Dendritic cell treated with granulocyte-macrophage colony-stimulating factor and Interleukin-4, amounts not matched to agents 40 ng/mL and 50 ng/mL, for 4 days (primary cell): Measurements from ENCODE around the gene DNAH8.
"Not testable (repeated sequence)": the region's sequence is repeated elsewhere in the genome, so short reads cannot be mapped to it uniquely, and the experiment has no call there.

Source experiments
- H3K27ac Mint-ChIP-seq: one replicate; pipeline ENCODE4 v1.8.0; 2022; ENCODE audit warnings: mild to moderate bottlenecking, mixed read lengths
- H3K27me3 Mint-ChIP-seq: one replicate; pipeline ENCODE4 v1.8.0; 2022; ENCODE audit warnings: mild to moderate bottlenecking, mixed read lengths
- H3K36me3 Mint-ChIP-seq: one replicate; pipeline ENCODE4 v1.8.0; 2022; ENCODE audit warnings: low read depth, mixed read lengths
- H3K4me1 Mint-ChIP-seq: one replicate; pipeline ENCODE4 v1.8.0; 2022; ENCODE audit warnings: low read depth, mixed read lengths
- H3K4me3 Mint-ChIP-seq: one replicate; pipeline ENCODE4 v1.8.0; 2022; ENCODE audit warnings: mild to moderate bottlenecking, moderate library complexity, mixed read lengths
- H3K9me3 Mint-ChIP-seq: one replicate; pipeline ENCODE4 v1.8.0; 2022; ENCODE audit warnings: mixed read lengths
- intact Hi-C: fragments of 100-400 bp; cut with micrococcal nuclease; formaldehyde crosslinking; loops from one replicate; pipeline ENCODE4 v1.15.0; 2022

The DNAH8 gene

GRCh38 chr6:38783443-38784228 lies 68.5 kb downstream of the DNAH8 start:
- Mint-ChIP-seq H3K4me3 (no peak overlapping the region), H3K27ac (no peak overlapping the region), H3K36me3 (no peaks in the 10 kb centered on the region), H3K4me1 (no peaks in the 10 kb centered on the region), H3K9me3 (no peaks in the 10 kb centered on the region), H3K27me3 (peaks cover 2% of the 10 kb centered on the region)
- intact Hi-C loops = no loop called here

- intact Hi-C loops = no loop called here
- Mint-ChIP-seq H3K27me3 (no peaks in the 10 kb centered on the region), H3K9me3 (no peaks in the 10 kb centered on the region), H3K4me1 (no peaks in the 10 kb centered on the region), H3K4me3 (no peak overlapping the region), H3K36me3 (no peaks in the 10 kb centered on the region), H3K27ac (no peak overlapping the region)
Measured at GRCh38 chr6:38784506-38785235, 69.6 kb downstream of the DNAH8 start.

DNA sequence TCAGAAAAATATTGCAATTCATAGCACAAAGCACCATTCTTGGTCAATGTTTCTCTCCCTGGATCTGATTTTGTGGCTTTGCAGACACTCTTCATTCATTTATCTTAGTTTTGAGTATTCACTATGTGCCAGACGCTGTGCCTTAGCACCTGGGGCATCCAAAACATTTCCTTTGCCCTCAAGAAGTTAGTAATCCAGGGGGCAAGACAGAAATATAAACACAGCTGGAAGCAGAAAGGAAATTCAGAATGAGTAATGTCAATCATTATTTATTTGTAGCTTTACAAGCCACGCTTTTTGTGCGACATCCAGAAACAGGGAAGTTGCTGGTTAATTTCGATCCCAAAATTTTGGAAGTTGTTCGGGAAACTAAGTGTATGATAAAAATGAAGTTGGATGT lies 71.4 kb downstream of the DNAH8 start:
- H3K4me1 Mint-ChIP-seq = no peaks in the 10 kb centered on the region
- H3K9me3 Mint-ChIP-seq = no peaks in the 10 kb centered on the region
- intact Hi-C loops = no loop called here
- H3K27ac Mint-ChIP-seq = no peak overlapping the region
- H3K4me3 Mint-ChIP-seq = no peak overlapping the region
- no peaks in the 10 kb centered on the region for H3K36me3 Mint-ChIP-seq
- H3K27me3 Mint-ChIP-seq = no peaks in the 10 kb centered on the region

DNA sequence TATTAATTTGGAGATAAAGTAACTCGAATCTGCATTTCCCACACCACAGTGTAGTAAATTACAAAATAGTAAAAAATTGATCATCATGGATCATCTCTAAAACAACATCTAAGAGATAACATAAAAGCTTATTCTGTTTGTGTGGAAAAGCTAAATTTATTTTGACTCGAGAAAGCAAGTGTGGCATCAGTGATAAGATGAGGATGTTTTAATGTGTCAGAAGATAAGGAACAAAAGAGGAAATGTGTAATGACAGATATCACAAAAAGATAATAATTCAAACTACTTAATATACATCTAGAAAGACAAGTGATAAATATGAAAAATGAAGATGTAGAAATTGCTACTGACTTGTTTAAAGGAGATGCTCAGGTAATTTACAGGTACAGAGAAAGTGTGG lies 74.1 kb downstream of the DNAH8 start:
- Mint-ChIP-seq H3K27me3 (no peaks in the 10 kb centered on the region), H3K36me3 (no peaks in the 10 kb centered on the region), H3K4me1 (no peaks in the 10 kb centered on the region), H3K27ac (no peak overlapping the region), H3K9me3 (no peaks in the 10 kb centered on the region), H3K4me3 (no peak overlapping the region)
- intact Hi-C loops = no loop called here

GRCh38 chr6:38792356-38792755 lies 77.2 kb downstream of the DNAH8 start:
- H3K36me3 Mint-ChIP-seq = no peaks in the 10 kb centered on the region
- peaks cover 2% of the 10 kb centered on the region for H3K27me3 Mint-ChIP-seq
- H3K4me1 Mint-ChIP-seq = no peaks in the 10 kb centered on the region
- H3K27ac Mint-ChIP-seq = no peak overlapping the region
- no peak overlapping the region for H3K4me3 Mint-ChIP-seq
- no peaks in the 10 kb centered on the region for H3K9me3 Mint-ChIP-seq
- intact Hi-C loops = no loop called here

- Mint-ChIP-seq H3K4me3 (no peak overlapping the region), H3K27me3 (peaks cover 16% of the 10 kb centered on the region), H3K27ac (no peak overlapping the region), H3K4me1 (no peaks in the 10 kb centered on the region), H3K36me3 (no peaks in the 10 kb centered on the region), H3K9me3 (no peaks in the 10 kb centered on the region)
- intact Hi-C loops = no loop called here
Measured at GRCh38 chr6:38794682-38795081, 79.6 kb downstream of the DNAH8 start.

DNA sequence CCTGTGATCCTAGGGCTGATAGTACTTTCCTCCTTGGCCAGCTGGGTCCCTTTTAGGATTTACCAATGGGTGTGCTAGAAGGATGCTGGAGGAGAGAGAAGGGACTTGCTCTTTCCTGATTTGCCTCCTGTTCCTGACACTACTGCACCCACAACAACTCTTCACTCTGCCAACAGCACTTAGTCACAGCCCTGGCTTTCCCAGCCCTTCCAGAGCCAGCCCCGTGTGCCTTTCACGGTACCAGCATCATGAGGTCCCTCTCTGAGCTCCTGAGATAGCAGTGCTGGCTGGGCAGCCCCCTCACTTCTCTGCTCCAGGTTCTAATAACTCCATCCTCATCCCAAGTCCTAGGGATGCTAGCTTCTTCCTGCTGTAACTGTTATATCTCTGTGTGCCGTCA lies 80.9 kb downstream of the DNAH8 start:
- Mint-ChIP-seq H3K4me1 (no peaks in the 10 kb centered on the region), H3K9me3 (no peaks in the 10 kb centered on the region), H3K36me3 (no peaks in the 10 kb centered on the region), H3K27me3 (peaks cover 21% of the 10 kb centered on the region), H3K4me3 (no peak overlapping the region), H3K27ac (no peak overlapping the region)
- intact Hi-C loops = no loop called here

GRCh38 chr6:38796437-38796836 lies 81.3 kb downstream of the DNAH8 start:
- intact Hi-C loops, H3K36me3 Mint-ChIP-seq, H3K4me1 Mint-ChIP-seq, H3K9me3 Mint-ChIP-seq, H3K4me3 Mint-ChIP-seq, H3K27ac Mint-ChIP-seq: not testable (repeated sequence)
- H3K27me3 Mint-ChIP-seq = peaks cover 23% of the 10 kb centered on the region

DNA sequence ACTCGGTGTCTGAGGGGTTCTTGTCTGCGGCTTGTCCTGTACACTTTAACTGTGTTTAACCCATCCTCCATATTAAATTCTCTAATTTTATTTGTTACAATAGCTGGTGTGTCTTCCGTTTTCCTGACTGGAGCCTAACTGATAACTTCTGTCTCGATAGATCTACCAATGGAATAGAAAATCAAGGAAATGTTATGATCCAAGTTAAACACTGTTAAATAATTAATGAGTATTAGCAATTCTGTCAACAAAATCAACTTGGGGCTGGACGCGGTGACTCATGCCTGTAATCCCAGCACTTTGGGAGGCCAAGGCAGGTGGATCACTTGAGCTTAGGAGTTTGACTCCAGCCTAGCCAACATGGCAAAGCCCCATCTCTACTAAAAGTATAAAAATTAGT lies 81.7 kb downstream of the DNAH8 start:
- Mint-ChIP-seq H3K4me3 (no peak overlapping the region), H3K4me1 (no peaks in the 10 kb centered on the region), H3K27ac (no peak overlapping the region), H3K9me3 (no peaks in the 10 kb centered on the region), H3K36me3 (no peaks in the 10 kb centered on the region), H3K27me3 (peaks cover 25% of the 10 kb centered on the region)
- intact Hi-C loops = no loop called here

DNA sequence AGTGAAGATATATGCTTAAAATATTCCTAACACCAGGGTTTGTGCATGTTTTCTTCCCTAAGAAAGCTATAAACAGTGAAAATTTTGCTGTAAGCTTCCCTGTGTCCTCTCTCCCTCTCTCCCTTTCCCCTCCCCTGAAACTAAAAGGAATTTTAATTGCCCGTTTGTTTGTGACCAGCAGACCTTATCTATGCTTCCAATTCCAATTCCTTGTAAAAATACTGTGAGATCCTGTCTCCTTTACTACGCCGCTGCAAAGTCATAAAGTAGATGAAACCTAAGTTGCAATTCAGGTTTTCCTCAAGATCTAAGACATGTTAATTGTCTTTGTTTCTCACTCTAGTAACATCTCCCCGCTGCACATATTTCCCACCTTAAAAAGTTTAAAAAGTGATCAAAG lies 82.3 kb downstream of the DNAH8 start:
- Mint-ChIP-seq H3K27ac (no peak overlapping the region), H3K9me3 (no peaks in the 10 kb centered on the region), H3K27me3 (peaks cover 25% of the 10 kb centered on the region), H3K4me1 (no peaks in the 10 kb centered on the region), H3K4me3 (no peak overlapping the region), H3K36me3 (no peaks in the 10 kb centered on the region)
- intact Hi-C loops = no loop called here

DNA sequence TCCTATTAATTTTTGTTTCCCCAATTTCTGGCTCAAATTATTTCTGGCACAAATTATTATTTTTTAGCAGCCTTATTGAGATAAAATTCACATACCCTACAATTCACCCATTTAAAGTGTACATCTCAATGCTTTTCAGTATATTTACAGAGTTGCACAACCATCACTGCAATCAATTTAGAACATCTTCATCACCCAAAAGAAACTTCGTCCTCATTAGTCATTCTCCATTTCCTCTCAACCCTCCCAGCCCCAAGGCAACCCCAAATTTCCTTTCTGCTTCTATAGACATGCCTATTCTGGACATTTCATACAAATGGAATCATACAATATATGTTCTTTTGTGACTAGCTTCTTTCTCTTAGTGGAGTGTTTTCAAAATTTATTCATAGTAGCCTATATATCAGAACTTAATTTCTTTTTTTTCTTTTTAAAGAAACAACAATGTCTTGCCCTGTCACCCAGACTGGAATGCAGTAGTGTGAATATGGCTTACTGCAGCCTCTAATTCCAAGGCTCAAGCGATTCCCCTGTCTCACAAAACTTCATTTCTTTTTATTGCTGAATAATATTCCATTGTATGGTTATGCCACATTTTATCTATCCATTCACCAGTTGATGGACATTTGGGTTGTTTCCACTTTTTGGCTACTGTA lies 84.5 kb downstream of the DNAH8 start:
- Mint-ChIP-seq H3K4me3 (no peak overlapping the region), H3K27ac (no peak overlapping the region), H3K27me3 (peaks cover 31% of the 10 kb centered on the region), H3K4me1 (no peaks in the 10 kb centered on the region), H3K9me3 (no peaks in the 10 kb centered on the region), H3K36me3 (no peaks in the 10 kb centered on the region)
- intact Hi-C loops = no loop called here

DNA sequence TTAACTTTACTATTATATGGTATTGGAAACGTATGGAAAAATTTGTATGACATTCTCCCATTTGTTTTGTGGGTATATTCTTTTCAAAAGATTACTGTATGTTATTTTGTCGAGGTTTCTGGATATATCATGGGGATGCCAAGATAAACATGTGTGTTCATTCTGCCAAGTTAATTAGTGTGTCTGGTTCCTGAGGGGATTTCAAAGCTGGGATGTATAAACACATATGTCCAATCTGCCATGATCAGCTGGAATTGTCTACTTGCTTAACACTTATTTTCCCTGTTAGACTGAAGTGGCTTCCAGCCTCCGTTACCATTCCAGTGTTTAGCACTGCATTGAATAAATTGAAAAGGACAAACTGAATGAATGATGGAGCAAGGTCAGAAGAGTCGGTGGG lies 86.2 kb downstream of the DNAH8 start:
- H3K27me3 Mint-ChIP-seq = peaks cover 35% of the 10 kb centered on the region

GRCh38 chr6:38802497-38802896 lies 87.4 kb downstream of the DNAH8 start:
- H3K36me3 Mint-ChIP-seq = no peaks in the 10 kb centered on the region
- H3K27me3 Mint-ChIP-seq = peaks cover 35% of the 10 kb centered on the region
- H3K9me3 Mint-ChIP-seq = no peaks in the 10 kb centered on the region
- H3K4me3 Mint-ChIP-seq = no peak overlapping the region
- no peaks in the 10 kb centered on the region for H3K4me1 Mint-ChIP-seq
- intact Hi-C loops = no loop called here
- no peak overlapping the region for H3K27ac Mint-ChIP-seq

More for the DNA sequence above, 86.2 kb downstream of the DNAH8 start:
- intact Hi-C loops = no loop called here
- Mint-ChIP-seq H3K36me3 (no peaks in the 10 kb centered on the region), H3K9me3 (no peaks in the 10 kb centered on the region), H3K4me3 (no peak overlapping the region), H3K27ac (no peak overlapping the region), H3K4me1 (no peaks in the 10 kb centered on the region)

GRCh38 chr6:38803129-38803528 lies 88.0 kb downstream of the DNAH8 start:
- Mint-ChIP-seq H3K27me3 (peaks cover 31% of the 10 kb centered on the region), H3K9me3 (no peaks in the 10 kb centered on the region), H3K27ac (no peak overlapping the region), H3K4me1 (no peaks in the 10 kb centered on the region), H3K36me3 (no peaks in the 10 kb centered on the region), H3K4me3 (no peak overlapping the region)
- intact Hi-C loops = no loop called here
